ENCODE measurements around the gene AEBP2.
"Not testable (repeated sequence)": the region's sequence is repeated elsewhere in the genome, so short reads cannot be mapped to it uniquely, and the experiment has no call there.

Gene AEBP2

DNA sequence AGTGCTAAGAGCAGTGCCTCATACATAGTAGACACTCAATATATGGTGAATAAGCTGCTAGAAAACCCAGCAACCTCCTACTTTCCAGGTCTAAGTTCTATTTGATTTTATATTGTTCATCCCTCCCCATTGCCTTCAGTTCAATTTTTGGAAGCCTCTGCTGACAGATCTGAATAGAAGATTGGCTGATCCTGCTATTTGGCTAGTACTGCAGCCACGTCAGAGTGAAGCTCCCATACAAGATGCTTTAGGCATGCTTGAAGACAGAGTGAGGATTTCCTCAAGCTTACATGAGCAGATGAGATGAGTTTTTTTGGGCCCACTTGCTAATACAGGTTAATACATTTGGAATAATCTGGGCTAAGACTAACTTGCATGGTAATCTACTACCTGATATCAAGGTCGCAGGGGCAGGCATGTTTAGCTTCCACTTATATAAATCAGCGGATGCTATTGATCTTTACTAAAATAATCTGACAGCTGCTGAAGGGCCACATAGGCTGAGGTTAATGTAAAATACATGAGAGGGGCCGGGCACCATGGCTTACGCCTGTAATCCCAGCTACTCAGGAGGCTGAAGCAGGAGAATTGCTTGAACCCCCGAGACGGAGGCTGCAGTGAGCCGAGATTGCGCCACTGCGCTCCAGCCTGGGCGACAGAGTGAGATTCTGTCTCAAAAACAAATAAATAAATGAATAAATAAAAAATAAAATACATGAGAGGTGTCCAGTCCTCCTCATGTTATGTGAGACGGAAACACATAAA is 15.9 kb upstream of the AEBP2 start:
- DNase-seq, result no peak

- peak; percentile 1 for DNase-seq
These were observed 11.0 kb upstream of the AEBP2 start for GRCh38 chr12:19428246-19428645.

DNA sequence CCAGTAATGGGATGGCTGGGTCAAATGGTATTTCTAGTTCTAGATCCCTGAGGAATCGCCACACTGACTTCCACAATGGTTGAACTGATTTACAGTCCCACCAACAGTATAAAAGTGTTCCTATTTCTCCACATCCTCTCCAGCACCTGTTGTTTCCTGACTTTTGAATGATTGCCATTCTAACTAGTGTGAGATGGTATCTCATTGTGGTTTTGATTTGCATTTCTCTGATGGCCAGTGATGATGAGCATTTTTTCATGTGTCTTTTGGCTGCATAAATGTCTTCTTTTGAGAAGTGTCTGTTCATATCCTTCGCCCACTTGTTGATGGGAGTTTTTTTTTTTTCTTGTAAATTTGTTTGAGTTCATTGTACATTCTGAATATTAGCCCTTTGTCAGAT is 9.8 kb upstream of the AEBP2 start:
- not testable (repeated sequence) for DNase-seq

DNA sequence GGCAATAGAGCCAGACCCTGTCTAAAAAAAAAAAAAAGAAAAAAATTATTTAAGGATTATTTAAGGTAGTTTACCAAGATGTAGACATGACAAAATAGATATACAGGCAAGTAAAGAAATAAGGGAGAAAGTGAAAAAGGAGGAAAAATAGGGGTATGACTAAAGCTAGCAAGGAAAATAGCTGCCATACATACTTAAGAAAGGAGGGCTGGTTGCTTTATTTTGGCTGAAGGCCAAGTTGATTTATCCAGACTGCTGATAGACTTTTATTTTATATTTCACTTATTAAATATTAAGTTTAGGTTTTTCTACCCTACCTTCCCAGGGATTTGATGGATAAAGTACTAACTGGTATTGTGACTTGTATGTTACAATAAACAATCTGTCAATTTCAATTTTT is 8.3 kb upstream of the AEBP2 start:
- no peak for DNase-seq

- peak; percentile 33 for DNase-seq
These were observed 7.6 kb upstream of the AEBP2 start for GRCh38 chr12:19431407-19432308.

DNA sequence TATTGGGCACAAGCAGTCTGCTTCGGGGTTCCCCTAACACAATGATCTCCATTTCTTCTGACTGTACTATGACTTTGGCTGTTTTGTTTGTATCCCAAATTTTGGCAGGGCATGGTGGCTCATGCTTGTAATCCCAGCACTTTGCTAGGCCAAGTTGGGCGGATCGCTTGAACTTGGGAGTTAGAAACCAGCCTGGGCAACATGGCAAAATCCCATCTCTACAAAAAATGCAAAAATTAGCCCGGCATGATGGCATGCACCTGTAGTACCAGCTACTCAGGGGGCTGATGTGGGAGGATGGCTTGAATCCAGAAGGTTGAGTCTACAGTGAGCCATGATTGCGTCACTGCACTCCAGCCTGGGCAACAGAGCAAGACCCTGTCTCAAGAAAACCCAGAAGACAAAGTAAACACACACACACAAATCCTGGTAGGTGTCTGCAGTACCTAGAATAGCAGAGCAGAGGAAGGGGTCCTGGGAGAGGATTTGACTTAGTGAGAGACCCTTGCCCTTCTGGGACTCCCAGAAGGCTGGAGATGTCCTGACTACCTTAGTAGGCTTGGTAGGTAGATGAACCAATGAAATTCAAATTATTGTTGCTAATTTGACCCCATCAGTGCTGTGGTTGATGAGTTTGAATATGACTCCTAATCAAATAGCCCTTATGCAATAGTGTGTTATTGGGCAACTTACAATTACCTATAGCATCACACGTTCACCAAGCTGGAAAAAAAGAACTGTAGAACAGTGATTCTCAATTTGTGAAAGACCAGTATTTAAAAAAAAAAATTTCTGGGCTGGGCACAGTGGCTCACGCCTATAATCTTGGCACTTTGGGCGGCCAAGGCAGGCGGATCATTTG is 6.8 kb upstream of the AEBP2 start:
- DNase-seq, result no peak

GRCh38 chr12:19434538-19434937 is 4.8 kb upstream of the AEBP2 start:
- DNase-seq, result peak; percentile 13

DNA sequence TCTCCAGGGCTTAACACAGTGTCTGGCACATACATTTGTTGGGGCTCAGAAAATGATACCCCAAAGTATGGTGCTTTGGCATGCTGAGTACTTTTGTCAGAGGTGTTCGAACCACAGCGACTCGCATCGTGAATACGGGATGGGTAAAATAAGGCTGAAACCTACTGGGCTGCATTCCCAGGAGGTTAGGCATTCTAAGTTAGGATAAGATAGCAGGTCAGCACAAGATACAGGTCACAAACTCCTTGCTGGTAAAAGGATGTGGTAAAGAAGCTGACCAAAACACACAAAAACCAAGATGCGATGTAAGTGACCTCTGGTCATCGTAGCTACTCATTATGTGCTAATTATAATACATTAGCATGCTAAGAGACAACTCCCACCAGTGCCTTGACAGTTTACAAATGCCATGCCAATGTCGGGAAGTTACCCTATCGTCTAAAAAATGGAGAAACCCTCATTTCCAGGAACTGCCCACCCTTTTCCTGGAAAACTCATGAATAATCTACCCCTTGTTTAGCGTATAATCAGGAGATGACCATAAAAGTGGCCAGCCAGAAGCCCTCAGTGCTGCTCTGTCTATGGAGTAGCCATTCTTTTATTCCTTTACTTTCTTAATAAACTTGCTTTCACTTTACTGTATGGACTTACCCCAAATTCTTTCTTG is 3.3 kb upstream of the AEBP2 start:
- DNase-seq, result no peak

- no peak for DNase-seq
These were observed 2.4 kb upstream of the AEBP2 start for GRCh38 chr12:19436931-19437330.

DNA sequence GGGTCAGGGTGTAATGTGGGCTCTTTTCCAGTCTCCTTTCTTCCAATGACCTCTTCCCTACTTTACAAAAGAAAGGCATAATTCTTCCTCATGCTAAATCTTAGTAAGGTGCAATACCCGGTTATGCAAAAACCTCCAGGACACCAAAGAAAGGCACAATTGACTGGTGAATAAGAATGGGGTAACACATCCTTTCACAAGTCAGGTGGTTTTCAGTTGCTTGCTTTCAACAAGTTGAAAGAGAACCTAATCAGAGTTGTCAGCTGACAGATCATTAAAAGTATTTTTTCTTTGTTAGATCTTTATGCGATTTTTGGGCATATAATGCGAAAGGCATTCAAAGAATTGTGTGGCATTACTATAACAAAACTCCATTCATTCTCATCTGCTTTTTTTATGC is 1.3 kb upstream of the AEBP2 start:
- DNase-seq, result no peak

GRCh38 chr12:19440019-19440858 is 947 bp downstream of the AEBP2 start:
- DNase-seq, result peak; percentile 6

- DNase-seq, result no peak
These were observed 1.6 kb downstream of the AEBP2 start for GRCh38 chr12:19440916-19441315.

- DNase-seq, result no peak
These were observed 4.3 kb downstream of the AEBP2 start for GRCh38 chr12:19443585-19443984.

DNA sequence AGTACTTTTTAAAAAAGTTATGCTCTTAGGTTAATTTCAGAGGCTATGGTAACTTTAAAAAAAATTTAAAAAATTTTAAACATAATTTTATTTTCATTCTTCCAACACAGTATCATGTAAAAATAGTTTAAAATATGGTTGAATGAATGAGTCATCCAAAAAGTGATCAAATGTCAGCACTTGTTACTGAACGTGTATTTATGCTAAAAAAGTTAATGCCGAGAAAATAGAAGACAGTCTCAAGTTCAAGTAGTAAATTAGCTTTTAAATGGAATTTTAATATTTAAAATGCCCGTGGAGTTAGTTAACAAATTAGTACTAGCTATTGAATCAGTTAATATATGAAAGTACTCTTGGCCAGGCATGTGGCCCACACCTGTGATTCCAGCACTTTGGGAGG is 4.8 kb downstream of the AEBP2 start:
- DNase-seq, result no peak

DNA sequence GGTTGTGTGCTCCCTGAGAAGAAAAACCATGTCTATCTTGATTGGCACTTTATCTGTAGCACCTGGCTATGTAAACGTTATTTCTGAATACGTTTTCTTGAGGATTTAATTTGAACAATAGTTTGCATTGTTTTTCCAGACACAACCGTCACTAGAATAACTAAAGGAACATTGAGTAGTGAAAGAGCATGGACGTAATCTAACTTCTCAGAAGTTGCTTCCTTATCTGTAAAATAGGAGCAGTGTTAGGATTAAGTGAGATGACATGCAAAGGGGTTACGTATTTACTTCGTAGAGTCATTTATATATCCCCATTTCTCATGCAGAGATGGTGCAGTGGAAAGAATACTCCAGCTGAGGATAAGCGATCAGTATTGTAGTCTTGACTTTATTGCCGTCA is 8.1 kb downstream of the AEBP2 start:
- no peak for DNase-seq

- DNase-seq, result no peak
These were observed 10.5 kb downstream of the AEBP2 start for GRCh38 chr12:19449814-19450213.

DNA sequence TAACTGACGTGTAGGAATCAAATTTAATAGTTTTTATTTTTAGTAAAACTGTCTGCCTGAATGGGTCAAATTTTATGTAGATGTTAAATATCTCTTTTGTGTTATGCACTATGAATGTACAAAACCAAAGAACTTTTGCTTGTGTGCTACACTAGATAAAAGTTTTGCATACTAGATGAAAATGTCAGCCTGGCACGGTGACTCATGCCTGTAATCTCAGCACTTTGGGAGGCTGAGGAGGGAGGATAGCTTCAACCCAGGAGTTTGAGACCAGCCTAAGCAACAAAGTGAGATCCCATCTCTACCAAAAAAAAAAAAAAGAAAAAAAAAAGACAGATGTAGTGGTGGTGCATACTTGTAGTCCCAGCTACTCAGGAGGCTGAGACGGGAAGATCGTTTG is 11.1 kb downstream of the AEBP2 start:
- DNase-seq, result no peak

GRCh38 chr12:19451196-19451595 is 11.9 kb downstream of the AEBP2 start:
- no peak for DNase-seq

DNA sequence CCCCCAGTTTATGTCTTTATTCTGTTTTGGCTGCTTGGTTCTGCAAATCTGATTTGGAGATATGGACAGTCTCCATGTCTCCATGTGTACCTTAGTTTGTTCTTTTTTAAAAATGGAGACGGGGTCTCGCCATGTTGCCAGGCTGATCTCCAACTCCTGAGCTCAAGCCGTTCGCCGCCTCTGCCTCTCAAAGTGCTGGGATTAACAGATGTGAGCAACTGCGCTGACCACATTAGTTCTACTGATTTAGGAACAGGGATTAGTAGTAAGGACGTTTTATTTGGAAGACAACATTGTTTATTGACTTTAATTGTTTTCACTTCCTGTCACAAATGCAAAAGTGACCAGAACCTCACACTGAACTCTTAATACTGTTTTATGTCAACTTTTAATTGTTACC is 14.7 kb downstream of the AEBP2 start:
- DNase-seq, result no peak

DNA sequence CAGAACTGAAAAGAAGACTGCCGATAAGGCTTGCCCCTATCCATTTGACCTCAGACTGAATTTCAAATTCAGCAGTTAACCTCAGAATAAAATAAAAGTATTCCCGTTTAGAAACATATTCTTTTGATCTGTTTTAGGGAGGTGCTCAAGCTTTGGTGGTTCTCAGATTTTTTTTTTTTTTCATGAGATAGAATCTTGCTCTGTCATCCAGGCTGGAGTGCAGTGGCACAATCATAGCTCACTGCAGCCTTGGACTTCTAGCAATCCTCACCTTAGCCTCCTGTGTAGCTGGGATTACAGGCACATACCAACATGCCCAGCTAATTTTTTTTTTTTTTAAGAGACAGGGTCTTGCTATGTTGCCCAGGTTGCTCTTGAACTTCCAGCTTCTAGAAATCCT is 15.5 kb downstream of the AEBP2 start:
- no peak for DNase-seq

DNA sequence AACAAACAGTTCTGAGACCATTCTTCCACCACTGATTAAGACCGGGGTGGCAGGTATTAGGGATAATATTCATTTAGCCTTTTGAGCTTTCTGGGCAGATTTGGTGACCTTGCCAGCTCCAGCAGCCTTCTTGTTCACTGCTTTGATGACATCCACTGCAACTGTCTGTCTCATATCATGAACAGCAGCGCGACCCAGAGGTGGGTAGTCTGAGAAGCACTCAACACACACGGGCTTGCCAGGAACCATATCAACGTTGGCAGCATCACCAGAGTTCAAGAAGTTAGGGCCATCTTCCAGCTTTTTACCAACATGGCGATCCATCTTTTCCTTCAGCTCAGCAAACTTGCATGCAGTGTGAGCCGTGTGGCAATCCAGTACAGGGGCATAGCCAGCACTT is 16.9 kb downstream of the AEBP2 start:
- DNase-seq, result no peak

GRCh38 chr12:19457561-19457960 is 18.3 kb downstream of the AEBP2 start:
- no peak for DNase-seq

Data from GDM1 (cell line).